Duodenal mucosa (tissue), 2 donors: Measurements from ENCODE around the gene DOCK10.

Experiments used
- H3K27ac ChIP-seq: one replicate; pipeline ENCODE4 v1.7.0; 2013; ENCODE audit warnings: low read depth, low read length
- H3K27me3 ChIP-seq, 2 donors: one replicate each; pipeline ENCODE4 v1.7.0; 2013; ENCODE audit warnings: low read length in 2 of 2, control low read depth in 1 of 2; ENCODE audit not compliant: insufficient read depth in 2 of 2, control insufficient read depth in 1 of 2
- H3K36me3 ChIP-seq, 2 donors: one replicate each; pipeline ENCODE4 v1.7.0; 2013; ENCODE audit warnings: low read length in 2 of 2, control low read depth in 1 of 2; ENCODE audit not compliant: insufficient read depth in 2 of 2, control insufficient read depth in 1 of 2
- H3K4me1 ChIP-seq, 2 donors: one replicate each; pipeline ENCODE4 v1.7.0; 2013; ENCODE audit warnings: low read length in 2 of 2, control low read depth in 1 of 2; ENCODE audit not compliant: insufficient read depth in 2 of 2, control insufficient read depth in 1 of 2
- H3K4me3 ChIP-seq, 2 donors: one replicate each; pipeline ENCODE4 v1.7.0; 2013; ENCODE audit warnings: low read length in 2 of 2, low read depth in 1 of 2
- H3K9ac ChIP-seq, 2 donors: one replicate each; pipeline ENCODE4 v1.7.0; 2013; ENCODE audit warnings: low read length in 2 of 2, low read depth in 1 of 2
- H3K9me3 ChIP-seq, 2 donors: one replicate each; pipeline ENCODE4 v1.7.0; 2013; ENCODE audit warnings: low read length in 2 of 2, control low read depth in 1 of 2; ENCODE audit not compliant: control insufficient read depth in 1 of 2

DOCK10 gene

GRCh38 chr2:224909885-224910573 is 132.2 kb downstream of the DOCK10 start:
- H3K27me3 ChIP-seq, result no peaks in the 10 kb centered on the region
- H3K9ac ChIP-seq, result no peak overlapping the region
- H3K4me3 ChIP-seq, result no peak overlapping the region
- no peaks in the 10 kb centered on the region for H3K9me3 ChIP-seq
- no peaks in the 10 kb centered on the region for H3K36me3 ChIP-seq
- peaks cover 0 to 4% of the 10 kb centered on the region in 2 donors for H3K4me1 ChIP-seq
- H3K27ac ChIP-seq, result no peak overlapping the region

GRCh38 chr2:224908818-224909217 is 133.4 kb downstream of the DOCK10 start:
- Histone ChIP-seq H3K27ac (peak overlapping the region; percentile 3), H3K4me3 (no peak overlapping the region), H3K27me3 (no peaks in the 10 kb centered on the region), H3K4me1 (peaks cover 0 to 4% of the 10 kb centered on the region in 2 donors), H3K9me3 (no peaks in the 10 kb centered on the region), H3K36me3 (no peaks in the 10 kb centered on the region), H3K9ac (no peak overlapping the region)

GRCh38 chr2:224904381-224904780 is 137.9 kb downstream of the DOCK10 start:
- no peaks in the 10 kb centered on the region for H3K9me3 ChIP-seq
- no peaks in the 10 kb centered on the region for H3K27me3 ChIP-seq
- H3K36me3 ChIP-seq, result no peaks in the 10 kb centered on the region
- peaks cover 0 to 1% of the 10 kb centered on the region in 2 donors for H3K4me1 ChIP-seq
- no peak overlapping the region for H3K9ac ChIP-seq
- H3K4me3 ChIP-seq, result no peak overlapping the region
- H3K27ac ChIP-seq, result no peak overlapping the region

- Histone ChIP-seq H3K9ac (no peak overlapping the region), H3K27ac (no peak overlapping the region), H3K9me3 (no peaks in the 10 kb centered on the region), H3K4me3 (no peak overlapping the region), H3K4me1 (no peaks in the 10 kb centered on the region), H3K36me3 (no peaks in the 10 kb centered on the region), H3K27me3 (no peaks in the 10 kb centered on the region)
Observed at GRCh38 chr2:224903621-224904020, 138.6 kb downstream of the DOCK10 start.

GRCh38 chr2:224901121-224901676 is 141.1 kb downstream of the DOCK10 start:
- H3K4me3 ChIP-seq, result no peak overlapping the region
- H3K27me3 ChIP-seq, result no peaks in the 10 kb centered on the region
- H3K9ac ChIP-seq, result no peak overlapping the region
- H3K4me1 ChIP-seq, result no peaks in the 10 kb centered on the region
- no peaks in the 10 kb centered on the region for H3K36me3 ChIP-seq
- H3K9me3 ChIP-seq, result no peaks in the 10 kb centered on the region
- no peak overlapping the region for H3K27ac ChIP-seq

- Histone ChIP-seq H3K4me1 (peaks cover 0 to 3% of the 10 kb centered on the region in 2 donors), H3K27ac (no peak overlapping the region), H3K4me3 (no peak overlapping the region), H3K9ac (no peak overlapping the region), H3K27me3 (no peaks in the 10 kb centered on the region), H3K36me3 (no peaks in the 10 kb centered on the region), H3K9me3 (no peaks in the 10 kb centered on the region)
Observed at GRCh38 chr2:224895377-224895776, 146.9 kb downstream of the DOCK10 start.

- Histone ChIP-seq H3K27me3 (no peaks in the 10 kb centered on the region), H3K36me3 (no peaks in the 10 kb centered on the region), H3K9me3 (no peaks in the 10 kb centered on the region), H3K9ac (no peak overlapping the region), H3K27ac (no peak overlapping the region), H3K4me1 (peaks cover 0 to 3% of the 10 kb centered on the region in 2 donors), H3K4me3 (no peak overlapping the region)
Observed at GRCh38 chr2:224894356-224894755, 147.9 kb downstream of the DOCK10 start.

GRCh38 chr2:224893848-224894247 is 148.4 kb downstream of the DOCK10 start:
- no peaks in the 10 kb centered on the region for H3K27me3 ChIP-seq
- no peaks in the 10 kb centered on the region for H3K36me3 ChIP-seq
- H3K4me1 ChIP-seq, result peaks cover 0 to 3% of the 10 kb centered on the region in 2 donors
- H3K27ac ChIP-seq, result no peak overlapping the region
- no peaks in the 10 kb centered on the region for H3K9me3 ChIP-seq
- H3K4me3 ChIP-seq, result no peak overlapping the region
- H3K9ac ChIP-seq, result no peak overlapping the region

- Histone ChIP-seq H3K4me3 (no peak overlapping the region), H3K27ac (no peak overlapping the region), H3K9me3 (no peaks in the 10 kb centered on the region), H3K9ac (no peak overlapping the region), H3K36me3 (no peaks in the 10 kb centered on the region), H3K27me3 (no peaks in the 10 kb centered on the region), H3K4me1 (peaks cover 0 to 3% of the 10 kb centered on the region in 2 donors)
Observed at GRCh38 chr2:224892574-224893204, 149.6 kb downstream of the DOCK10 start.

GRCh38 chr2:224890372-224890771 is 151.9 kb downstream of the DOCK10 start:
- Histone ChIP-seq H3K4me3 (no peak overlapping the region), H3K9ac (no peak overlapping the region), H3K27ac (no peak overlapping the region), H3K9me3 (no peaks in the 10 kb centered on the region), H3K4me1 (peaks cover 0 to 7% of the 10 kb centered on the region in 2 donors), H3K27me3 (no peaks in the 10 kb centered on the region), H3K36me3 (no peaks in the 10 kb centered on the region)
